AG09319 (cell line): ENCODE measurements around the gene SIX6.

ENCODE experiments used
- DNase-seq: peaks from one replicate; pipeline ENCODE4 v3.0.0-alpha.2; 2010; ENCODE audit warnings: low read depth; ENCODE audit errors: extremely low read depth
- CTCF ChIP-seq: IDR thresholded peaks from 2 replicates; pipeline ENCODE4 v1.5.1; 2011; ENCODE audit warnings: low read depth, mild to moderate bottlenecking, inconsistent platforms, low read length, moderate library complexity

SIX6 gene

GRCh38 chr14:60508363-60508706 is 611 bp upstream of the SIX6 start:
- no peak for DNase-seq
- no peak for TF ChIP-seq CTCF

- no peak for TF ChIP-seq CTCF
- DNase-seq = no peak
Measured at GRCh38 chr14:60509438-60510253, 700 bp downstream of the SIX6 start.

GRCh38 chr14:60510254-60510950 is 1.5 kb downstream of the SIX6 start:
- TF ChIP-seq CTCF = no peak
- DNase-seq = no peak

GRCh38 chr14:60510951-60511599 is 2.1 kb downstream of the SIX6 start:
- no peak for DNase-seq
- no peak for TF ChIP-seq CTCF

GRCh38 chr14:60512126-60512525 is 3.2 kb downstream of the SIX6 start:
- no peak for TF ChIP-seq CTCF
- DNase-seq = no peak

- DNase-seq = no peak
- TF ChIP-seq CTCF = no peak
Measured at GRCh38 chr14:60512973-60513571, 4.1 kb downstream of the SIX6 start.

GRCh38 chr14:60514378-60514740 is 5.4 kb downstream of the SIX6 start:
- DNase-seq = no peak
- TF ChIP-seq CTCF = no peak
